ENCODE measurements around the gene TEX261.

The TEX261 gene

DNA sequence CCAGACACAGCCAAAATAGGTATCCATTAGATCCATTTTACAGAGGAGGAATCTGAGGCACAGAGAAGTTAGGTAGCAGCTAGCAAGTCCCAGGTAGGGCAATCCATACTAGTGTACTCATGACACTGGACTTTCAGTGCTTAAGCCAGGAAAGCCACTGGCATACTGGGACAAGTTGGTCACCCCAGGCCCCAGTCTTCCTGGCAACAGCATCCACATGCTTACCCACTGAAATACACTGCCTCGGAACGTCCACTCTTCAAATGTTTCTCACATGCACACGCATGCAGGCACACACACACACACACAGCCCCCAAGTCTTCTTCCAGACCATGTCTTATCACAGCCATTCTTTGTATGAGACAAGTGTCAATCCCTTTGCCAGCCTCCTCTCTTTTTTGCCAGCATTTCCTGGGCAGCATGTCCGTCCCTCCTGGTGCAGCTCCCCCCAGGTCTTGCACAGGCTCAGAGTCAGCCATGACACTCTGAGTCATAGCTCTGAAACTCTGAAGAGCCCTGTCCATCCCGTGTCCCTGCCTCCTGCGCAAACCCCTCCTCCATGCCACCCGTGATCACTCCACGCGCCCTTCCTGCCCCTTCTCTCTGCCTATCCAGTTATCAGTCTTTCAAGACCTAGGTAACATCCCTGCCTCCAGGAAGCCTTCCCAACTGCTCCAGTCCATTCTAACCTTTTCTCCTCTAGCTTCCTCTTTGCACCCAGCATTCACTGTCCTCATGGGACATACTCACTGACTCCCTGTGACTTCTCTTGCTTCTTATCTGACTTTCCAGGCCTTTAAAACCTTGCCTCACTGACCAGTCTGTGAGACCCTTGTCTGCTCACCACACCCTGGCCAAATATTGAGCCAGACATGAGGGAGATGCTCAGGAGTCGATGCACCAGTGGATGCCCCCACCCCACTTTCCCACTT lies 10.9 kb upstream of the TEX261 start:
- H3K9ac ChIP-seq (ENCODE audit: low read length), result no peak overlapping the region
- no peaks in the 10 kb centered on the region for H3K36me3 ChIP-seq (ENCODE audit: low read length)

DNA sequence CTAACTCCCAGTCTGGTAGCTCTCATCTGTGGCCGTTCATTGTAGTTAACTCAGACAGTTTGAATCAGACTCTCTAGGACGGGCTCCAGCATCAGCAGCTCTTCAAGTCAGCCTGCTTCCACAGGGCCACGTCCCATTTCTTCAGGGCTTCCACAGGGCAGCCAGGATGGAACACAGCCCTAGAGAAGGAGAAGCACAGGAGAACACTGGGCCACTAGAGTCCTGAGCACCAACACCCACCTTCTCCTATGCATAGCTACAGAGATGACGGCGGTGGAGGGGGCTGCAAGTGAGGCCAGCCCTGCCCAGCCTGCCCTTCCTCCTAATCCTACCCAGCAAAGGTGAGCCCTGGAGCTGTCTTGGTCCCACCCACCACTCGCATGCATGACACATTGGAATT lies 10.2 kb upstream of the TEX261 start:
- H3K79me2 ChIP-seq (ENCODE audit: insufficient read depth, low read length), result no peaks in the 10 kb centered on the region
- H3K27me3 ChIP-seq (ENCODE audit: low read length), result no peaks in the 10 kb centered on the region
- no peaks in the 10 kb centered on the region for H4K20me1 ChIP-seq (ENCODE audit: low read depth, low read length)
- H3K9ac ChIP-seq (ENCODE audit: low read length), result no peak overlapping the region
- H3F3A ChIP-seq (ENCODE audit: insufficient read depth), result no peaks in the 10 kb centered on the region
- TF ChIP-seq EZH2phosphoT487 (conservative IDR thresholded peaks at IDR 0.05; ENCODE audit: low read length), result no peak
- TF ChIP-seq, protein P1, sequence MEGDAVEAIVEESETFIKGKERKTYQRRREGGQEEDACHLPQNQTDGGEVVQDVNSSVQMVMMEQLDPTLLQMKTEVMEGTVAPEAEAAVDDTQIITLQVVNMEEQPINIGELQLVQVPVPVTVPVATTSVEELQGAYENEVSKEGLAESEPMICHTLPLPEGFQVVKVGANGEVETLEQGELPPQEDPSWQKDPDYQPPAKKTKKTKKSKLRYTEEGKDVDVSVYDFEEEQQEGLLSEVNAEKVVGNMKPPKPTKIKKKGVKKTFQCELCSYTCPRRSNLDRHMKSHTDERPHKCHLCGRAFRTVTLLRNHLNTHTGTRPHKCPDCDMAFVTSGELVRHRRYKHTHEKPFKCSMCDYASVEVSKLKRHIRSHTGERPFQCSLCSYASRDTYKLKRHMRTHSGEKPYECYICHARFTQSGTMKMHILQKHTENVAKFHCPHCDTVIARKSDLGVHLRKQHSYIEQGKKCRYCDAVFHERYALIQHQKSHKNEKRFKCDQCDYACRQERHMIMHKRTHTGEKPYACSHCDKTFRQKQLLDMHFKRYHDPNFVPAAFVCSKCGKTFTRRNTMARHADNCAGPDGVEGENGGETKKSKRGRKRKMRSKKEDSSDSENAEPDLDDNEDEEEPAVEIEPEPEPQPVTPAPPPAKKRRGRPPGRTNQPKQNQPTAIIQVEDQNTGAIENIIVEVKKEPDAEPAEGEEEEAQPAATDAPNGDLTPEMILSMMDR (IDR thresholded peaks at IDR 0.05; ENCODE audit: insufficient read depth, low read length, poor library complexity, severe bottlenecking), result no peak
- H3K36me3 ChIP-seq (ENCODE audit: low read length), result no peaks in the 10 kb centered on the region
- no peaks in the 10 kb centered on the region for H3K9me2 ChIP-seq (replicated peaks; ENCODE audit: insufficient read depth, low read length)
- H3K9me3 ChIP-seq (ENCODE audit: insufficient read depth, low read length), result no peaks in the 10 kb centered on the region
- no peak overlapping the region for H3K4me2 ChIP-seq (ENCODE audit: low read depth, low read length, poor library complexity, severe bottlenecking)
- H2AFZ ChIP-seq (ENCODE audit: low read depth, low read length, severe bottlenecking), result no peak overlapping the region
- H3K27ac ChIP-seq (ENCODE audit: low read depth, low read length), result no peak overlapping the region
- no peak overlapping the region for H3K4me3 ChIP-seq (ENCODE audit: insufficient read depth, low read length, poor library complexity, severe bottlenecking)

More for the DNA sequence above, 10.9 kb upstream of the TEX261 start:
- Histone ChIP-seq H3K27ac (ENCODE audit: low read depth, low read length) (no peak overlapping the region), H2AFZ (ENCODE audit: low read depth, low read length, severe bottlenecking) (no peak overlapping the region), H3F3A (ENCODE audit: insufficient read depth) (no peaks in the 10 kb centered on the region), H3K27me3 (ENCODE audit: low read length) (no peaks in the 10 kb centered on the region), H3K4me3 (ENCODE audit: insufficient read depth, low read length, poor library complexity, severe bottlenecking) (no peak overlapping the region), H3K79me2 (ENCODE audit: insufficient read depth, low read length) (no peaks in the 10 kb centered on the region), H4K20me1 (ENCODE audit: low read depth, low read length) (no peaks in the 10 kb centered on the region), H3K9me3 (ENCODE audit: insufficient read depth, low read length) (no peaks in the 10 kb centered on the region), H3K4me2 (ENCODE audit: low read depth, low read length, poor library complexity, severe bottlenecking) (no peak overlapping the region), H3K9me2 (replicated peaks; ENCODE audit: insufficient read depth, low read length) (no peaks in the 10 kb centered on the region)
- no peak for TF ChIP-seq EZH2phosphoT487 (conservative IDR thresholded peaks at IDR 0.05; ENCODE audit: low read length)
- TF ChIP-seq, protein P1 (IDR thresholded peaks at IDR 0.05; ENCODE audit: insufficient read depth, low read length, poor library complexity, severe bottlenecking), result no peak

DNA sequence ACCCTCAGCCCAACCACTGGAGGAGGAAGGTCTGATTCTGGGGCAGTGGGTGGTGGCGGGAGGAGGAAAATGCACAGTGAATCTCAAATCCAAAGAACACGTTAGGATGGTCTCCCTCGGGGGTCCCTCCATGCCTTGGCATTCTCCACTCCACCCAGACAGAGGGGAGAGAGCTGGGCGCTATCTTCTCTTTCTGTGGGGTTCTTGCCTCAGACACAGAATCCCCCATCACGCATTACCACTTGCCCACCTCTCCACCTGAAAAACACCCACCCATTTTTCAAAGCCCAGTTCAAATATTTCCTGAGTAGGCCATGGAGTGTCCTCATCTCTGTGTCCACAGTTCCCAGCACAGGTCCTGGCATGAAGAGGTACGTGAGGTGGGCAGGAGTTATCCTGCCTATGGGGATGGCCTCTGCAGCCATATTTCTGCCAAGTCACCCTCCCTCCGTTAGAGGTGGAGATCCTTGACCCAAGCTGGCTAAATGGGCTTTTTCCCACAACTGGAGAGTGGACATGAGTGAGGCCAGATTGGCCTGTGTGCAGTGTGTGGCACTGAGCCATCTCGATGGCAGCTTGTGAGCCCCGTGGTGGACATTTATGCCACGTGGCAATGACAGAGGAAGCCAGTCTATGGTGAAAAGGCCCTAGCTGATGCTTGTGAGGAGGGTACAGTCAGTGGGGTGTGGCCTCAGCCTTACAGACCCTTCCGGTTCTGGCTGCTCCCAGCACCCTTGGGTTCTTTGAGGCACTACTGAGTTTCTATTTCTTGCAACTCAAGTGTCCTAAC lies 9.5 kb upstream of the TEX261 start:
- TF ChIP-seq EZH2phosphoT487 (conservative IDR thresholded peaks at IDR 0.05; ENCODE audit: low read length), result no peak
- TF ChIP-seq, protein P1 (IDR thresholded peaks at IDR 0.05; ENCODE audit: insufficient read depth, low read length, poor library complexity, severe bottlenecking), result no peak
- Histone ChIP-seq H3K9ac (ENCODE audit: low read length) (no peak overlapping the region), H3K27ac (ENCODE audit: low read depth, low read length) (no peak overlapping the region), H3K9me3 (ENCODE audit: insufficient read depth, low read length) (no peaks in the 10 kb centered on the region), H4K20me1 (ENCODE audit: low read depth, low read length) (no peaks in the 10 kb centered on the region), H3K4me3 (ENCODE audit: insufficient read depth, low read length, poor library complexity, severe bottlenecking) (no peak overlapping the region), H3K4me2 (ENCODE audit: low read depth, low read length, poor library complexity, severe bottlenecking) (no peak overlapping the region), H3K27me3 (ENCODE audit: low read length) (no peaks in the 10 kb centered on the region), H2AFZ (ENCODE audit: low read depth, low read length, severe bottlenecking) (no peak overlapping the region), H3K9me2 (replicated peaks; ENCODE audit: insufficient read depth, low read length) (no peaks in the 10 kb centered on the region), H3K36me3 (ENCODE audit: low read length) (no peaks in the 10 kb centered on the region), H3K79me2 (ENCODE audit: insufficient read depth, low read length) (no peaks in the 10 kb centered on the region), H3F3A (ENCODE audit: insufficient read depth) (no peaks in the 10 kb centered on the region)
